NB4 (cell line): Measurements from ENCODE around the gene TMEM181.
A peak's percentile ranks its signal among the peaks of the same experiment; 100 is the strongest.
"Not testable (repeated sequence)": the region's sequence is repeated elsewhere in the genome, so short reads cannot be mapped to it uniquely, and the experiment has no call there.

Experiments
- DNase-seq: peaks from one replicate; pipeline ENCODE4 v3.0.0; 2010; ENCODE audit warnings: low read depth
- H3K4me3 ChIP-seq: one replicate; pipeline ENCODE4 v1.5.1; 2011; ENCODE audit warnings: mild to moderate bottlenecking, low read depth, low read length, moderate library complexity
- CTCF ChIP-seq: IDR thresholded peaks from one replicate; pipeline ENCODE4 v1.5.1; 2012; ENCODE audit warnings: low read depth, low read length
- MAX ChIP-seq: IDR thresholded peaks from 2 replicates; pipeline ENCODE4 v1.6.1; 2011; ENCODE audit warnings: low read depth, low read length
- MYC ChIP-seq: IDR thresholded peaks from 2 replicates; pipeline ENCODE4 v1.6.1; 2011; ENCODE audit warnings: low read depth, low read length
- POLR2A ChIP-seq: IDR thresholded peaks from 2 replicates; pipeline ENCODE4 v1.6.1; 2011; ENCODE audit warnings: mild to moderate bottlenecking; ENCODE audit not compliant: insufficient read length; ENCODE audit errors: extremely low read depth

The TMEM181 gene

DNA sequence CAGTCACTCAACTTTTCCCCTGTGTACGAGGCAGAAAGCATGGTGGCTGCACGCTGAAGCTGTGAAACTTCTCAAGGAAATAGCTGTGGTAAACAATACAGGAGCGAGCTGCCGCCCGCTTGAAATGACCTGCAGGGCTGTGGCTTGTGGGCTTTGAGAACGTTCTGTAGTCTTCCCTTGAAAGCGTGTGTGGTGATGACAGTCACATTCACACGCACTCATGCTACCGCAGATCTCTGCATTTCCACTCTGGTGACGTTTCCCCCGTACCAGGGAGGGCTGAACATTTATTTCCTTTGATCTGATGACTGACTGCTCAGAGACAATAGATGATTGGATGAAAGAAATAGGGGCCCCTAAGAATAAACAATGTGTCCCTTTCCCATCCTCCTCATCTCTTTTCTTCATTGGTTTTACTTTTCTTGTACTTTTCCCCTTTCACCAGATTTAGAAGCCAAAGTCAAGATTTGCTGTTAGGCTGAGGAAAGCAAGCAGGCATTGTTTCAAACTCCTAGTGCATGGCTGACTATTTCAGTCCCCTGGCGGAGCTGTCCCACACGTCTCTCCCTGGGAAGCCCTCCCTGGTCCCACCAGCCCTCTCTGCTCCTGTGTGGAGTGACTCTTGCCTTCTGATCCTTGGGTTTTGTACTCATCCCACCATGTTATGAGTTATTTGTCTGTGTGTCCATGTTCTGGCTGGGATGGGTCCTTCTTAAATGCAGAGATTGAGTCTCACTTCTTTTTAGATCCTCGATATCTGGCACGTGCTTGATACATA lies 93.9 kb downstream of the TMEM181 start:
- peak; percentile 75 for DNase-seq
- TF ChIP-seq MYC (no peak), CTCF (no peak), POLR2A (no peak), MAX (no peak)
- no peak overlapping the region for H3K4me3 ChIP-seq

DNA sequence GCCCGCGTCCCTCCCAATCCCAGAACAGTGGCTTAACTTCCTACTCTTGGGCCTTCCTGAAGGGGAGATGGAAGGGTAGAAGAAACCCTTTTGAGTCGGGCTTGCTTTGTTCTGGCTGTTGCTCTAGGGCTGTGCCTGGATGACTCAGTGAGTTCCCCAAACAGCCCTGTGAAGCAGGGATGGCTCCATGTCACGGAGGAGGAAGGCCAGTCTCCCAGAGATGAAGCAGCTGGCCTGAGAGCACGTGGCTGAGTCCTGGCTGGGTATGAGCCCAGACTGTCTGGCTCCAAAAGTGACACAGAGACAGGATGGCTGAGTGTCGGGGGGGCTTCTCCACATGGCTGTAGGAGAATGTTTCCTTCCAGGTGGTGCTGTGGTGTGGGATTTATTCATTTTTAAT lies 94.6 kb downstream of the TMEM181 start:
- peak; percentile 52 for DNase-seq
- TF ChIP-seq CTCF, result no peak
- no peak for TF ChIP-seq MAX
- TF ChIP-seq MYC, result no peak
- no peak for TF ChIP-seq POLR2A
- no peak overlapping the region for H3K4me3 ChIP-seq

- DNase-seq, result peak; percentile 72
Observed at GRCh38 chr6:158654960-158655489, 95.1 kb downstream of the TMEM181 start.

GRCh38 chr6:158655569-158656450 lies 95.9 kb downstream of the TMEM181 start:
- no peak for TF ChIP-seq MYC
- no peak for DNase-seq
- H3K4me3 ChIP-seq, result no peak overlapping the region

More at GRCh38 chr6:158654960-158655489, 95.1 kb downstream of the TMEM181 start:
- H3K4me3 ChIP-seq, result no peak overlapping the region
- TF ChIP-seq POLR2A (no peak), MAX (no peak), CTCF (no peak), MYC (no peak)

DNA sequence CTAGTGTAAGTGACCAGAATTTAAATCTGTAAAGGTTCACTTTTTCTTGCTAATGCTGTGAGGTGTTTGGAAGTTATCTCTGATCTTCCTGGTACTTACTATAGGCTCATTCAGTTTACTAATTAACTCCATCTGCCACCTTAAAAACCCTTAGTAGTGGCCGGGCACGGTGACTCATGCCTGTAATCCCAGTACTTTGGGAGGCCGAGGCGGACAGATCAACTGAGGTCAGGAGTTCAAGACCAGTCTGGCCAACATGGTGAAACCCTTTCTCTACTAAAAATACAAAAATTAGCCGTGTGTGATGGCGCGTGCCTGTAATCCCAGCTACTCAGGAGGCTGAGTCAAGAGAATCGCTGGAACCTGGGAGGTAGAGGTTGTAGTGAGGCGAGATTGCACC lies 97.1 kb downstream of the TMEM181 start:
- H3K4me3 ChIP-seq, DNase-seq: not testable (repeated sequence)

- no peak overlapping the region for H3K4me3 ChIP-seq
- DNase-seq, result peak; percentile 58
- TF ChIP-seq MYC, result no peak
- peak; percentile 79 for TF ChIP-seq CTCF
- no peak for TF ChIP-seq MAX
Observed at GRCh38 chr6:158660333-158660754, 100.5 kb downstream of the TMEM181 start.
